Non-pigmented ciliary epithelial cell (primary cell): Measurements from ENCODE around the gene SKIC3.

Source experiments
- DNase-seq: peaks from one replicate; pipeline ENCODE4 v3.0.0-alpha.2; 2010; ENCODE audit warnings: low read depth

Gene SKIC3

DNA sequence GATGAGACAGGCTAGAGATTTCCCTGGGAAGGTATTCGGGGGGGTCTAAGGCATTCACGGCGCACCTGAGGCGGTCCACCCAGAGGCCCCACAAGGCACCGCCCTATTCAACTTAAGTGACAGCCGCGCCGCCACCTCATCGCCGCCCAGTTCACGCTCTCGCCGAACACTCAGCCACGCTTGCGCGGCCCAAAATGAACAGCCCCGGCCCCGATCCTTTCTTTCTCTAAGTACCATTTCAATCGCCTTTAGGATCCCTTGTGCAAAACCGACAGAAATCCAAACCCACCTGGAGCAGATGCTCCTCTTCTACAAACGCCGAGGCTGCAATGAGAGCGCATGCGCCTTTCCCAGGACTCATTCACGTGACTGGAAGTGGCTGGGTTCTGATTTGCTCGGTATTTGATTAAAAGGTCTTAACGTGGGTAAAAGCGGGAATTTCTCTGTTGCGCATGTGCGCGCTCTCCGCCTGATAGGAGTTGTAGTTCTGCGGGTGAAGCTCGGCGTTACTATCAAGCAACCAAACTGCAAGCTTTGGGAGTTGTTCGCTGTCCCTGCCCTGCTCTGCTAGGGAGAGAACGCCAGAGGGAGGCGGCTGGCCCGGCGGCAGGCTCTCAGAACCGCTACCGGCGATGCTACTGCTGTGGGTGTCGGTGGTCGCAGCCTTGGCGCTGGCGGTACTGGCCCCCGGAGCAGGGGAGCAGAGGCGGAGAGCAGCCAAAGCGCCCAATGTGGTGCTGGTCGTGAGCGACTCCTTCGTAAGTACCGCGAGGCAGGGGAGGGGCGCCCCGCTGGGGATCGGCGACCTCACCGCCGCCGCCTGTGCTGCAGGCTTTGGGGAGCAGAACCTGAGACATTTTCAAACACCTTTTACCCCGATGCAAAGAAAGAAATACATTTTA is at the start of gene SKIC3, which contains the start of gene ARSK:
Gene SKIC3 (minus strand): TSS at position 331 of the 902 bp plus-strand sequence. CDS start 7,827 bp downstream, outside the sequence.
Gene ARSK (plus strand): TSS at position 455 of the 902 bp plus-strand sequence. CDS start 178 bp downstream, at position 633.
- DNase-seq: peak; percentile 98

DNA sequence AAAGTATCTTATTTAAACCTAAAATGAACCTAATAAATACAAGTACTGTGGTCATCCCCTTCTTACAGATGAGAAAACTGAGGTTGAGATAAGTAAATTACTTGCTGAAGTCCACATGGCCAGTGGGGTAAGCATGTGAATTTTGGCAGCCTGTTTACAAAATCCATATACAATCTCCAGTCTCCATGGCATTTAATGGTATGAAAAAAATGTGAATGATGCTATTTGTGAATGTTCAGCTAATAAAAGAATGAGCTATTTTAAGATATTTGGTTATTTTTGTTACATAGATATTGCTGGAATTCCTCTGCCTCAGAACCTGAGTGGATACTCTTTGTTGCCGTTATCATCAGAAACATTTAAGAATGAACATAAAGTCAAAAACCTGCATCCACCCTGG is 45.8 kb upstream of the SKIC3 start:
- DNase-seq: no peak

DNA sequence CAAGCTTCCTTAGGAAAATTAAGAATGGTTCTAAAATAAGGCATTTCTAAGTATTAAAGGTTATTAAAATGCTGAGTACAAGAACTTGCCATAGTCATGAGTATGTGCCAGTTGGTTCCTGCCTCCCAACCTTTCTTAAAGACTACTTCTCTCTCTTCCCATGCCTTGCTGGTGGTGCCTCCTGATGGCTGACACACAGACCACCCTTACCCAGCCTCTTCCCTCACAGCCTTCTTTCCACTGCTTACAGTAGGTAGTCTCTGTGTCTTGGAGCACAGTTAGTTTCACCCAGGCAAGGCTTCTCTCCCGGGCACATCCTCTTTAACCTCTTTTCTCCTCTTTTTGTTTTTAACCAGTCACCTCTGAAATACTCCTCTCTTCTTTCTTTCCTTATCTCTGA is 44.5 kb upstream of the SKIC3 start:
- DNase-seq: no peak

DNA sequence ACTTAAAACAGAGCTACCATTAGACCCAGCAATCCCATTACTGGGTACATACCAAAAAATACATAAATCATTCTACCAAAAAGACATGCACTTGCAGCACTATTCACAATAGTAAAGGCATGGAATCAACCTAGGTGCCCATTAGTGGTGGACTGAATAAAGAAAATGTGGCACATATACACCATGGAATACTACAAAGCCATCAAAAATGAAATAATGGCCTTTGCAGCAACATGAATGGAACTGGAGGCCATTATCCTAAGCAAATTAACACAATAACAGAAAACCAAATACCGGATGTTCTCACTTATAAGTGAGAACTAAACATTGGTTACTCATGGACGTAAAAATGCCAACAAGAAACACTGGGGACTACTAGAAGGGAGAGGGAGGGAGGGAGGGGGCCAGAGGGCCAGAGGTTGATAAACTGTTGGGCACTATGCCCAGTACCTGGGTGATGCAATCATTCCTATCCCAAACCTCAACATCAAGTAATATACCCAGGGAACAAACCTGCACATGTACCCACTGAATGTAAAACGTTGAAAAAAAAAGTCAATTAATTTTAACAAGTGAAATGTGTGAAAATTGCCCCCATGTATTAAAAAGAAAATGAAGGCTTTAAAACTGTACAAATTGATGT is 40.6 kb upstream of the SKIC3 start:
- DNase-seq: no peak

DNA sequence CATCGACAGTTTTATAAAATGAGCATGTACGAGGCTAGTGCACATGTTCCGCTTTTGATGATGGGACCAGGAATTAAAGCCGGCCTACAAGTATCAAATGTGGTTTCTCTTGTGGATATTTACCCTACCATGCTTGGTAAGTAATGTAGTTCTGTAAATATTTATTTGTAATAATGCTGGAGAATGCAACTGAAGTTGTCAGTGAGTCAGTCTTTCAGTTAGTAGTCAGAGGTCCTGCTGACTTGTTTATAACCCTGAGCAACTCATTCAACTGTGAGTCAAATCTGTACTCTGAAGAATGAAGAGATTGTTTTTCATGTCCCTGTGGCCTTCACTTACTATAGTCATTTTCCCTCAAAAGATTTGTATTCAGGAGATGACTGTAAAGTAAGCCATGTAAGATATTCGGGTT is 36.7 kb upstream of the SKIC3 start:
- peak; percentile 89 for DNase-seq

DNA sequence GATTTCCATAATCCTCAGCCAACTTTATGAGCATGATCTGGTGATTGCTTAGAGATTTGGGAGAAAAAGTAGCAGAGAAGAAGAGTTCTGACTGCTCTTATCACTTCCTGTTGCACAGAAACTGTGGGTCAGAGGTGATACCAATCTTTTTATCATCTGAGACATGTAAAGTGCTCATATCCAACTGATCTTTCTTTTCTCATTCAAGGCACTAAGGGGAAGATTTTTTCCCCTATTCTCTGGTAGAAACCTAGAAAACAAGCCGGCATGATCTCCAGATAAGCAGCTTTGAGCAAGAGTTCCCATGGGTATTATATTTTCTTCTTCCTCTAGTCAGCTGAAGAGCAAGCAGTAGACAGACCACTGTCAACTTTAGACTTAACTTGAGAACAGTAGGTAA is 36.1 kb upstream of the SKIC3 start:
- DNase-seq: no peak

DNA sequence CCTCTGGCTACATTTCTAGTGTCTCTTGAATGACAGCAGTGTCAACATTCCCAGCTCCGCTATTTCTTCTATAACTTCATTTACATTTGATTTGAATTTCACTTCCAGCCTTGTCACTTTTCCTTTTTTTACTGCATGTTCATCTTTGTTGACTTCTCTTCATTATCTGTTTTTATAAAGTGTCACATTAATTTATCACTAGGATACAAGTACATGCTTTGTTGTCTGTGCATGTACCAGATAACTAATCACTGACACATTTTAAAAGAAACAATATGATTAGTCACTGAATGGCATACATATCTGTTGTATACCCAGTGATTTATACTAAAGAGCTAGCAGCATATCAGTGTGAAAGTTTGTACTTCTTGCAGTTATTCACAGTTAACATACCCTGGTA is 29.2 kb upstream of the SKIC3 start:
- DNase-seq: no peak

DNA sequence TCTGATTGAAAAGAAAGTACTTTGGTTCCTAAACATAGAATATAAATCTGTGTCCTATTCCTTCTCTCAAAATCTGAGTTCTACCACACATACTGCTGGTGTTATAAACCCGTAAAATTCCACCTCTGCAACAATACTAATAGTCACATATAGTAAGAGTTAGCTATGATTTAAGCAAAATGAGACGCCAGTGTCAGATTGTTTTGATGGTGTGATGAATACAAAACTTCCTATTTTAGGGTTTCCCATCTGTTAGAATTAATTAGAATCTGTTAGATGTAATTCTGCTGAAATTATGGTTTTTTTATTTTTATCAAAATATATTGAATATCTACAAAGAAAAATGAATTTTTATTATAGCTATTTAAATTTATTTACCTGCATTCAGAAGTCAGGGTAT is 26.8 kb upstream of the SKIC3 start:
- DNase-seq: no peak

DNA sequence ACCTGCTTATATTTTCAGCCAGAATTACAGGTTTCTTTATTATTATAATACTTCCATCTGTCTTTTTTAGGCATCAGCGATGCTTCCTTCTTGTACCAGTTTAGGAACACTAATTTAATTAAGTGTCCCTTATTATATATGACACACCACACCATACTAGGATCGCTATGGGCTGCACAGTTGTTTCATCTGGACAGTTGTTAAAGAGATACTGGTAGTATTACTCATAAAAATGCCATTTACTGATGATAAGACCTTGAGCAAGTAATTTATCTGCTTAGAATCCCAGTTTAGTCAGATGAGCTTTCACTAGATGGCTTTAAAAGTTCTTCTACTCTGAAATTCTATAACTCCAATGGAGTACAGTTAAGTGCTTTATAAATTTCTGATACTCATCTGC is 17.2 kb upstream of the SKIC3 start:
- DNase-seq: no peak

DNA sequence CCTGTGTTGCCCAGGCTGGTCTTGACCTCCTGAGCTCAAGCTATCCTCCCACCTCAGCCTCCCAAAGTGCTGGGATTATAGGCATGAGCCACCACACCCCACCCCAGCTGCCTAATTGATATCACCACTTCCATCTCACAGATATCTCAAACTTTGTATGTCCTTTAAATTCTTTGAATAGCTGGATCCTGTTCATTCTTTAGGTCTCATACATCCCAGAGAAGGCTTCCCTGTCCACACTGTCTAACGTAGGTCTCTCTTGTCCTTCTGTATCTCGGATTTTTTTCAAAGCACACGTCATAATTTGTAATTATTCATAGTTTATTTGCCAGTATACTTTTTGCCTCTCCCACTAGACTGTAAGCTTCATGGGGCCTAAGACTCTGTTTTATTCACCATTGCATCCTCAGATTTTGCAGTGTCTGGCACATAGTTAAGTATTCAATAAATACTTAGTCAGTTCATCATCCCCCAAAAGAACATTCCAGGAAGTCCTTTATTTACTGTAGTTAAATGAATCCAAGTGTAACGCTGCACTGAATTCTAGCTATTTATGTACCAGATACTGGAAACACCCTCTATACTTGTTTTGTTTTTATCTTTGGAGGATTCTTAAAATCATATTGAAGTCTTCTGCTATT is 10.6 kb upstream of the SKIC3 start:
- peak; percentile 30 for DNase-seq

DNA sequence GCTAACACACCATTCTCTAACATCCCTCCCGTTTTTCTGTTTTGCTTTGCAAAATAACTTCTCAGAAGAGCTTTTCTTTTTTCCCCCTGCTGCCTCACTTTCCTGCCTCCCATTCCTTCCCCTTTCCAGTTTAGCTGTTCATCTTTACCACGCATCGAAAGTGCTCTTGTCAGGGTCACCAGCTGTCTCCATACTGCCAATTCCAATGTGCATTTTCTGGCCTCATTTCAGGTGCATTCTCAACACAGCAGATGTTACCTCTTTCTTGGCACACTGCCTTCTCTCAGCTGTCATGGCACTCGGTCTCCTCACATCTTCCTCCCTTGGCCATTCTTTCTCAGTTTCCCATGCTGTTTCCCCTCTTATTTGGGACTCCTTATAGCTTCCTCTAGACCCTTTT is 9.7 kb upstream of the SKIC3 start:
- DNase-seq: no peak

DNA sequence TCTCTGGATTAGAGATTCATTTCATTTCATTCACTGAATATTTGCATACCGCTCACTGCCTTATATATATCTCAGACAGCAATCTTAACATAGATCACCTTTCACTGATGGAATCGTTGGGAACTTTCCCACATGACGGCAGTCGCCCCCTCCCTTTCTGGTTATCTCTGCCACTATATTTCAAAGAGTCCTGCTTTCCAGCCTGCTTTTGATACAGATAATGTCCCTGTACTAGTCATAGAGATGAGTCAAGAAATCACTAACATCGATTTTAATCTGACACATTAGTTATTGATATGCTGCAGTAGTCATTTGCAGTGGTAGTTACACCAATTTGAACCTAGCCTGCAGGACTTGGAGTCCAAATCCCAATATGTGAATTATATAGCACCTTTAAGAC is 8.6 kb upstream of the SKIC3 start:
- DNase-seq: no peak

DNA sequence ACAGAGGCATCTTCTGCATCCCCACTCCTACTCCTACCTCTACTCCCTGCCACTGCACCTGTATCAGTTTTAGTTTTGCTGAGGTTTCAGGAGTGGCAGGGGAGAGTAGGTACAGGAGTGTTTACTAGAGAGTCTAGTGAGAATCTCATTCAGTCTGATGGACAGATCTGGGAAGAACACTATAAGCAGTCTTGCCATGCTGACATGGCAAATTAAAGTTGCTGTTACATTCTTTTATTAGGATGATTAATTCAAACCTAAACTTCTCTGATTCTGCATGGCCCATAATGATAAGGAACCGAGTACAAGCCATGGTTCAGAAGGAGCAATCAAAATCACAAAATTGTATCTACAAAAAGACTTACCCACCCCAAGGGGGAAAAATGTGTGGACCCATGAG is 7.5 kb upstream of the SKIC3 start:
- no peak for DNase-seq

DNA sequence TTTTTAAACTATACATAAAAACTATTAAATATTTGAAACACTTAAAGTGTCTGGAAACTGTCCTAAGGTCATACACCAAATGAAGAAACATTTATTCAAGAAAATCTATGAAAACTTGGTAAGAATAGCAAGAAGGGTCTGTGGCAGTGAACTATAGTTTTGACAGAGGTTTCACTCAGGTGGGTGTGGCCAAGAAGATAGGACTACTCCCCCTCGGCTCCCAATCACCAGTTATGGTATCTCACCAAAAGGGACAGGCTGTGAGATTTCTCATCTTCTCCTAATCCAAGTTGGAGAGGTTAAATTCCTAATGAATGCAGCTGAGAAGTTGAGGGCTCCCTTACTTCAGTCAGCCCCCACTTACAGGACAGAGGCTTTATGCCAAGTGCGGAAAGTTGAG is 3.1 kb upstream of the SKIC3 start:
- no peak for DNase-seq

DNA sequence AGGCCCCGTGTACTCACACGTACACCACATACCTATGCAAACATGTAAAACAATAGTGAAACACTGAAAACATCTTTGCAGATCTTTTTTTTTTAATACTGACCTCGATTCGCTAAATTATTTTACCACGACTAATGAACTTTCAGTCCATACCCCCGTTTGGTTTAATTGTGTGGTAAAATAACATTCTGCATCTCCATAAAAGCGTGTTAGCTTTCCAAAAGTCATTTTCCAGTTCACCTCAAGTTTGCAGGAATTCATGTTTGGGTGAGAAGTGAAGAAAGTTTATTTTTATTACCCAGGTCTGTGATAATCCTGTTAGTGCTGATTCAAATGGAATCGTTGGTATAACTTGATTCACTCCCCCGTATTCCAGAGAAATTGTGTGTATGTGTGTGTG is 776 bp upstream of the SKIC3 start:
- DNase-seq: no peak

DNA sequence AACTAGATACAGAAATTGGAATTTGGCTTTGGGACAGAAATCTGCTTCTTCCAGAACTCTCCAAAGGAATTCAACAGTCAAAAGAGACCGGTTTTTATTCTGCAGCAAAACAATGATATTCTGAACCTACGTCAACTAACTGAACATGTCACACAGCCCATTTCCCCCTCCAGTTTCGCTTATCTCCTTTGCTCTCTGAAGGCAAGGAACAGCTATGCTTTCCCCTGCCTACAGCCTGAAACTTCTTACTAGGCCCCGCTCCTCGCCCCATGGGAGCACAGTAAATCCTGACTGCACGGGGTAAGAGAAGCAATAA is 488 bp downstream of the SKIC3 start:
- no peak for DNase-seq

DNA sequence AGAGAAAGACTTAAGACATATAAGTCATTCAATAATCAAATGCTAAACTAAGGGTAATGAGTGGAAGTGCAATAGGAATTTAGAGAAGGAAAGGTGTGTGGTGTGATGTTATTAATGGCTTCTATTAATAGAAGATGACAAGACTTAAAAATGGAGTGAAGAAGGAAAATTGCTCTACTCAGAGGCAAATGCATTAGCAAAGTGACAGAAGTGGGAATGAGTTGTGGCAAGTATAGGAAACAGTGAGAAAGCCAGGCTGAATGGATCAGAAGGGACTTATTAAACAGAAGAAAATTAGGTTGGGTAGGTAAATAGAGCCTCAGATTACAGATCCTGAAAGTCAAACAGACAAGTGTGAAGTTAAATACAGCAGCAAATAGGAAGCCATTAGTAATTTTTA is 5.7 kb downstream of the SKIC3 start:
- no peak for DNase-seq

DNA sequence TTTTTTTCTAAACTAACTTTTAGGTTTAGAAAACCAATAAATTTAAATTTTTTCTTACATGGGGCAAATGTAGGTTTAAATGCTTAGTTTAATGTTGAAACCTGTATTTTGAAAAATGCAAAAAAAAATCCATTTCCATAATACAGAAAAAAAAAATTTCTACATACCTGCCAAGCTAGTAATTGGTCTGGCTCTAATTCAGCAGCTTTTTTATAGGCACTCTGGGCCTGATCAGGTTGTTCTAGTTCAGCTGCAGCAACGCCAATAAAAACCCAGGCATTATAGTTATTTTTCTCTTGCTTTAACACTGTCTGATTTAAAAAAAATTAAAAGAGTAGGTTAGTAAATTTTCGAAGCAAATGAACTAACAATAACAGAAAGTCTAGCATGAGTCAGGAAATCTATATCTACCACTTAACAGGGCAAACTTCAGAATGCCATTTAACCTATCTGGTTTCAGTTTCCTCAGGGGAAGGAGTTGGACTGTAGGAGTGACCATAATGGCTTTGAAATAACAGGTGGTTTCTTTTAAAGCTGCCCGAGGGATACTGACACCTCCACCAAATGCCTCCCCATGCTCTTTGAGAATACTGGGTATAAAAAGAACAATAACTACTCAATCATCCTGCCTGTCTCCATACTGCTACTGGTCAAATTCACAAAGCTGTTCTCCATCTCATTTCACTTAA is 11.6 kb downstream of the SKIC3 start:
- no peak for DNase-seq

DNA sequence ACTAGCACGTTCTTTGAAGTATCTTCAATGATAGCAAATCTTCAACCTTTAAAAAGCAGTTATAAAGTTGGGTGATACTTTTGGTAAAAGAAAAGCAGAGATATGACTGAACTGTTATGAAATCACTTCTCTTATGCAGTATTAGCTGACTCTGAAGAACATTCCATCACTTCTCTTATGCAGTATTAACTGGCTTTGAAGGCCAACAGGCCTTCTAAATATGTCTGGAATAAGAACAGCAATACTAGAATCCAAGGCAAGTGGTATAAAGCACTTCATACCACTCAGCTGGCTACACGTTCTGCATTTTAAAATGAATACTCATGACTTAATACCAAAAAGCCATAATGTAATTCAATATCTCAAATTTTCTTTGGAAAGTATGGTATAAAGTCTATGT is 17.3 kb downstream of the SKIC3 start:
- no peak for DNase-seq

DNA sequence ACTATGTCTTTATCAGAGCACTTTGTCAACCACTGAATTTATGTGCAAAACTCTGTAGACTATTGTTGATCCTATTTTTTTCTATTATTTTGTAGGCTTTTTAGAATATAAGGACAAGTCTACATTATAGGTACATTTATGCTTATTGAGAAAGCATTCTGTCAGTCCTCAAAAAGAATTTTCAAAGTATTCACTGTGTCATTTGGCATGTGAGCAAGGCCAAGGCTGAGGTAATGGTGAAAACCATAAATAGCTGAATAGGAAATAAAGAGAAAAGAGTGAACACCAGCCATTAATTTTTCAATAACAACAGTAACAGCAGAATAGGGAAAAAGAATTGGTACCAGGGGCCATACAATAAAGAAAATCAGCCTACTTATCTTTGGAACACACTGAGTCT is 21.0 kb downstream of the SKIC3 start:
- no peak for DNase-seq

DNA sequence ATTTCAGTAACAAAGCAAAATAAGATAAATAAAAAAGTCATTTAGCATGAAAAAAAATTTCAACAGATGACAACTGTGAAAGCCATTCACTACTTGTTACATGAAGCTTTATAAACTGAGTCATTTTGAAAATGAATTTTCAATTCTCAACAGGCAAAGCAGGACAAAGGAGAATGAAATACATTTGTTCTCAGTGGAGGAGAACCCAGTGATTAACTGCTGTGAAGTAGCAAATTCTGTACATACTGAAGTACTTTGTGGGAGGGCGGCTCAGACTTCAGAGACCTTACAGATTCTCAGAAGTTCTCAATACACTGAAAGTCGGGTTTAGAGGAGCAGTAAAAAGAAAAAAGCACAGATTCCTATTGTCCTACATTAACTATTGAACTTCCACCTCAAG is 21.7 kb downstream of the SKIC3 start:
- DNase-seq: no peak

DNA sequence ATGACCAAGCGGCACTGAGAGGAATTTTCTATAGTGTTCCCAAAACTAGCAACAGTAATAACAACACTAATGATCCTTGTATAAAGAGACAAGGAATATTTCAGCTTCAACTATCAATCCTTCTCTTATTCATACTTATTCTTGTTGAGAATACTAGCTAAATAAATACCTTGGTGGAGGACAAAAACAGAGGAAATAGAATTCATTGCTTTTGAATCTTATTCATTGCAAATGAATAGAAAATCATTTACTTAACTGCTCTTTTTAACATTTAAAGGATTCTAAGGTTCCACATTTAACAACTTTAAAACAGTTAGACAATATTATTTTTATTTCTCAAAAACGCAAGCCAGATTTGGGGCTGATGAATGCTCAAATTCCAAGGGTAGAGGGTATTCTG is 22.4 kb downstream of the SKIC3 start:
- DNase-seq: no peak

DNA sequence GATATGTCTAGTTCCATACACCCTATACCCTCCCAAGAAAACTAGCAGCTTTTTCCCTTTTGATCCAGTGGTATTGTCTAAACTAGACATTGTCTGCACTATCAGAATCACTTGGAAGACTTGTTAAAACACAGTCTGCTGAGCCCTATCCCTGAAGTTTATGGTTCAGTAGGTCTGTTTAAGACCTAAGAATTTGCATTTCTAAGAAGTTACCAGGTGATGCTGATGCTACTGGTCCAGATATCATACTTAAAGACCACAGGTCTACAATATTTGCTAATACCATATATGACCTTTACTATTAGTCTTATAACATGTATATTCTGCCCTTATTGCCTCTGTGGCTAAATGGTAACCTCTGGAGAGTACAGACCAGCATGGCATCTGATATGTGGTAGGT is 23.3 kb downstream of the SKIC3 start:
- no peak for DNase-seq
